Kidney epithelial cell (primary cell): ENCODE measurements around the gene TMEM214. TPM values are rescaled to one million over a fixed set of nuclear protein-coding genes. Genes with fewer than 3 reads are reported as not detected.

ENCODE experiments used
- DNase-seq: peaks from one replicate; pipeline ENCODE4 v3.0.0-alpha.2; 2010; ENCODE audit warnings: low read depth
- H3K27me3 ChIP-seq: 2 replicates; pipeline ENCODE4 v1.6.0; 2011; ENCODE audit warnings: low read length; ENCODE audit not compliant: control insufficient read depth, insufficient read depth
- H3K36me3 ChIP-seq: 2 replicates; pipeline ENCODE4 v1.5.1; 2011; ENCODE audit warnings: low read length; ENCODE audit not compliant: control insufficient read depth, insufficient read depth
- H3K4me3 ChIP-seq: 2 replicates; pipeline ENCODE4 v1.5.1; 2011; ENCODE audit warnings: low read depth, mild to moderate bottlenecking, control low read depth, low read length
- CTCF ChIP-seq: IDR thresholded peaks from 2 replicates; pipeline ENCODE4 v1.5.1; 2011; ENCODE audit warnings: mild to moderate bottlenecking, moderate library complexity, low read length, control low read depth, inconsistent platforms; ENCODE audit not compliant: insufficient read depth, poor library complexity, severe bottlenecking
- total RNA-seq: library from RNA; depleted of rRNA; stranded (reverse); fragments of >200 nt; gene quantifications from 2 replicates; pipeline ENCODE4 v1.2.3, GENCODE V29; 2015

Gene TMEM214
- total RNA-seq, 1 donor from 2014 or later, result 27.0 TPM

GRCh38 chr2:26989156-26989555, 43.6 kb upstream of the TMEM214 start:
- Histone ChIP-seq H3K27me3 (no peaks in the 10 kb centered on the region), H3K36me3 (no peaks in the 10 kb centered on the region), H3K4me3 (no peak overlapping the region)
- DNase-seq, result no peak
- no peak for TF ChIP-seq CTCF

- Histone ChIP-seq H3K36me3 (no peaks in the 10 kb centered on the region), H3K27me3 (no peaks in the 10 kb centered on the region), H3K4me3 (no peak overlapping the region)
- TF ChIP-seq CTCF, result no peak
- DNase-seq, result no peak
These were observed 41.0 kb upstream of the TMEM214 start for GRCh38 chr2:26991717-26992116.

GRCh38 chr2:26993768-26994167, 39.0 kb upstream of the TMEM214 start:
- Histone ChIP-seq H3K36me3 (no peaks in the 10 kb centered on the region), H3K27me3 (no peaks in the 10 kb centered on the region), H3K4me3 (no peak overlapping the region)
- no peak for DNase-seq
- TF ChIP-seq CTCF, result no peak

GRCh38 chr2:26994983-26995382, 37.8 kb upstream of the TMEM214 start:
- Histone ChIP-seq H3K27me3 (no peaks in the 10 kb centered on the region), H3K36me3 (no peaks in the 10 kb centered on the region), H3K4me3 (no peak overlapping the region)
- TF ChIP-seq CTCF, result no peak
- no peak for DNase-seq

GRCh38 chr2:26997394-26997793, 35.4 kb upstream of the TMEM214 start:
- DNase-seq, result no peak
- H3K4me3 ChIP-seq, result no peak overlapping the region
- H3K27me3 ChIP-seq, result no peaks in the 10 kb centered on the region
- no peaks in the 10 kb centered on the region for H3K36me3 ChIP-seq
- TF ChIP-seq CTCF, result no peak

GRCh38 chr2:26998323-26998722, 34.4 kb upstream of the TMEM214 start:
- TF ChIP-seq CTCF, result no peak

More at GRCh38 chr2:26998323-26998722, 34.4 kb upstream of the TMEM214 start:
- Histone ChIP-seq H3K4me3 (no peak overlapping the region), H3K27me3 (no peaks in the 10 kb centered on the region), H3K36me3 (no peaks in the 10 kb centered on the region)
- DNase-seq, result no peak
